Glutamatergic neuron (in vitro differentiated cells): ENCODE data around the gene CCL5. TPM values are rescaled to one million over a fixed set of nuclear protein-coding genes. Genes with fewer than 3 reads are reported as not detected.

Source experiments
- DNase-seq: peaks from one replicate; pipeline ENCODE4 v3.0.0; 2022
- H3K27ac Mint-ChIP-seq: one replicate; pipeline ENCODE4 v1.8.0; 2020; ENCODE audit warnings: mild to moderate bottlenecking, mixed read lengths, inconsistent platforms; ENCODE audit not compliant: unreplicated experiment
- H3K27me3 Mint-ChIP-seq: one replicate; pipeline ENCODE4 v1.8.0; 2020; ENCODE audit warnings: mild to moderate bottlenecking, moderate library complexity, mixed read lengths, inconsistent platforms; ENCODE audit not compliant: unreplicated experiment
- H3K36me3 Mint-ChIP-seq: one replicate; pipeline ENCODE4 v1.8.0; 2020; ENCODE audit warnings: mild to moderate bottlenecking, mixed read lengths, inconsistent platforms; ENCODE audit not compliant: unreplicated experiment
- H3K4me1 Mint-ChIP-seq: one replicate; pipeline ENCODE4 v1.8.0; 2020; ENCODE audit warnings: mild to moderate bottlenecking, low read depth, mixed read lengths, inconsistent platforms; ENCODE audit not compliant: unreplicated experiment
- H3K4me3 Mint-ChIP-seq: one replicate; pipeline ENCODE4 v1.8.0; 2020; ENCODE audit warnings: mild to moderate bottlenecking, mixed read lengths, inconsistent platforms; ENCODE audit not compliant: unreplicated experiment
- H3K9me3 Mint-ChIP-seq: one replicate; pipeline ENCODE4 v1.8.0; 2020; ENCODE audit warnings: mild to moderate bottlenecking, moderate library complexity, mixed read lengths, inconsistent platforms; ENCODE audit not compliant: unreplicated experiment
- CTCF ChIP-seq: fragments of 200-600 bp; sonication (generic); IDR thresholded peaks from one replicate; pipeline ENCODE4 v1.5.0; 2021; ENCODE audit not compliant: partially characterized antibody, unreplicated experiment
- total RNA-seq: library from RNA; stranded (reverse); fragmentation: NEBNext Ultra II Directional; extraction: Animal tissue kit (Norgen Biotek cat#: 25700); gene quantifications from one replicate; pipeline ENCODE4 v1.2.1, GENCODE V29; 2021; ENCODE audit not compliant: unreplicated experiment

The CCL5 gene
- total RNA-seq, 1 donor from 2014 or later: not detected

GRCh38 chr17:35912339-35912912, 32.3 kb upstream of the CCL5 start:
- no peaks in the 10 kb centered on the region for H3K9me3 Mint-ChIP-seq
- H3K4me3 Mint-ChIP-seq: no peak overlapping the region
- H3K27ac Mint-ChIP-seq: no peak overlapping the region

GRCh38 chr17:35909408-35909807, 29.2 kb upstream of the CCL5 start:
- H3K36me3 Mint-ChIP-seq: peaks cover 6% of the 10 kb centered on the region
- no peak for TF ChIP-seq CTCF
- DNase-seq: no peak
- no peak overlapping the region for H3K4me3 Mint-ChIP-seq
- H3K4me1 Mint-ChIP-seq: no peaks in the 10 kb centered on the region
- no peaks in the 10 kb centered on the region for H3K9me3 Mint-ChIP-seq
- H3K27me3 Mint-ChIP-seq: no peaks in the 10 kb centered on the region
- H3K27ac Mint-ChIP-seq: no peak overlapping the region

More at GRCh38 chr17:35912339-35912912, 32.3 kb upstream of the CCL5 start:
- no peak for TF ChIP-seq CTCF
- DNase-seq: no peak
- H3K27me3 Mint-ChIP-seq: no peaks in the 10 kb centered on the region
- H3K4me1 Mint-ChIP-seq: no peaks in the 10 kb centered on the region
- H3K36me3 Mint-ChIP-seq: peaks cover 10% of the 10 kb centered on the region

- no peak for TF ChIP-seq CTCF
- Mint-ChIP-seq H3K4me1 (no peaks in the 10 kb centered on the region), H3K27ac (no peak overlapping the region)
Measured at GRCh38 chr17:35907691-35908090, 27.5 kb upstream of the CCL5 start.

GRCh38 chr17:35906926-35907637, 26.9 kb upstream of the CCL5 start:
- Mint-ChIP-seq H3K27ac (no peak overlapping the region), H3K9me3 (no peaks in the 10 kb centered on the region), H3K4me3 (no peak overlapping the region), H3K36me3 (peaks cover 6% of the 10 kb centered on the region), H3K4me1 (no peaks in the 10 kb centered on the region), H3K27me3 (no peaks in the 10 kb centered on the region)
- no peak for DNase-seq
- TF ChIP-seq CTCF: no peak

More at GRCh38 chr17:35907691-35908090, 27.5 kb upstream of the CCL5 start:
- Mint-ChIP-seq H3K27me3 (no peaks in the 10 kb centered on the region), H3K9me3 (no peaks in the 10 kb centered on the region), H3K36me3 (peaks cover 6% of the 10 kb centered on the region), H3K4me3 (no peak overlapping the region)
- no peak for DNase-seq
